CD4-positive, alpha-beta T cell treated with Interleukin-6 at 100 ng/mL for 8 hours (primary cell): ENCODE measurements around the gene DEPP1.

Source experiments
- DNase-seq: peaks from one replicate; pipeline ENCODE4 v3.0.0-alpha.2; 2020; ENCODE audit warnings: mixed read lengths, low spot score

DEPP1 gene

DNA sequence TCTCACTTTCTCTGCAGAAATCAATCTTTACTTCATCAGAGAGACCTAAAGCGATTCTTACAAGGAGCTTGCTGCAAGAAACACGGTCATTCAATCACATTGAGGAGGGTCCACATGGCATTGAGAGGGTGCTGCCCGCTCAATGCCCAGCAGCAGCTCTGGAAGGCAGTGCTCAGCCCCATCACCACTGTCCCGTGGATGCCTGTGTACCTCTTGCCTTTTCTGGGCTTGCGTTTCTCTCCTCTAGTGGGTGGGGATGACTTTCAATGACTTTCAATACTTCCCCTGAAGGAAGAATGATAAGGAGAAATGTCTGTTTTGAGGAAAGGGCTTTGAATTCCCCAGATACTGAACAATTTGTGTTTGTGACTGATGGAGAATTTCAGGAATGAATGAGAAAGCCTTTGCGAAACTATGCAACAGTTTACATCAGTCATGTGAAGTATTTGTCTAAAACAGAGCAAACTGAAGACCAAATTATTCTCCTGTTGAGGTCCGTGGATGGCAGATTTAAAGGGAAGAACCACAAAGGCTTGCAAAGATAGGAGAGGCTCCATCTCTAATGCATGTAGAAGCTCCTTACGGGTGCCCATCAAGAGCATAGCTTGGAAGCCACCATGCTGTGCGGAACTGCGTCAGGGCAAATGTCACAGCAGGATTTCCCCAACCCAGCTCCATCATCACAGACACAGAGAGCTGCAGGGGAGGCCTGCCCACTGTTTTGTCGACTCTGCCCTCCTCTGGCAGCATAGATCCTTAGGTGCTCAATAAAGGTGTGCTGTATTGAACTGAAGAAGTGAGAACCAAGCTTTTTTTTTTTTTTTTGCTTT is 15.5 kb upstream of the DEPP1 start:
- DNase-seq, result no peak

DNA sequence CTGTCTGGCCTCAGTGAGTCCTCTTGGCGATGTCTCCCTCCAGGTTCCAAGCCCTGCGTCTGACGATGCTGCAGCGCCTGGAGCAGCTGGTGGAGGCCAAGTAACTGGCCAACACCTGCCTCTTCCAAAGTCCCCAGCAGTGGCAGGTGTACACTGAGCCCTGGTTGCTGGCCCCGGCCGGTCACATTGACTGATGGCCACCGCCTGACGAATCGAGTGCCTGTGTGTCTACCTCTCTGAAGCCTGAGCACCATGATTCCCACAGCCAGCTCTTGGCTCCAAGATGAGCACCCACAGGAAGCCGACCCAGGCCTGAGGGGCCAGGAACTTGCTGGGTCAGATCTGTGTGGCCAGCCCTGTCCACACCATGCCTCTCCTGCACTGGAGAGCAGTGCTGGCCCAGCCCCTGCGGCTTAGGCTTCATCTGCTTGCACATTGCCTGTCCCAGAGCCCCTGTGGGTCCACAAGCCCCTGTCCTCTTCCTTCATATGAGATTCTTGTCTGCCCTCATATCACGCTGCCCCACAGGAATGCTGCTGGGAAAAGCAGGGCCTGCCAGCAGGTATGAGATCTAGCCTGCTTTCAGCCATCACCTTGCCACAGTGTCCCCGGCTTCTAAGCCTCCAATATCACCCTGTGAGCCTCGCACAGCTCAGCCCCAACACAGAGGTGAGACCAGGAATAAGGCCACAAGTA is 14.8 kb upstream of the DEPP1 start:
- DNase-seq, result no peak

DNA sequence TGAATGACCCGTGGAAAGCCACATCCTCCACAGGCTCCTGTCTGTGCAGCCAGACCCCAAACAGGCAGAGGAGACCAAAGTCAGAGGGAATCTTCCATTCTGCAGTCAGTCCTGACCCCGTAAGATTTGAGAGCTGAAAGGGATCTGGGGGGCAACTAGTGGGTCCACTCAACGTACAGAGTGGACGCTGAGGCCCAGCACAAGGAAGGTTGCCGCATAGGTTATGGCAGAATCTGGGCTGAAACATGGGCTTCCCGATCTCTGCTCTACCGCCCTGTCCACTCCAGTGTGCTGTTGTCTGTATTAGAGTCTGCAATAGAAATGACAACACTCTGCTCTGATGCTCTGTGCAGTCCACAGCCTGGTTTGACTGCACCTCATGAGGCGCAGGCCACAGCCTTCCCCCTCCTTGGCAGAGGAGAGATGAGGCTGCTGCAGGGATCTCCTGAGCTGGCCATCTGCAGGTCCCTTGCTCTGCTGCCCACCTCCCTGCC is 14.2 kb upstream of the DEPP1 start:
- DNase-seq, result no peak

DNA sequence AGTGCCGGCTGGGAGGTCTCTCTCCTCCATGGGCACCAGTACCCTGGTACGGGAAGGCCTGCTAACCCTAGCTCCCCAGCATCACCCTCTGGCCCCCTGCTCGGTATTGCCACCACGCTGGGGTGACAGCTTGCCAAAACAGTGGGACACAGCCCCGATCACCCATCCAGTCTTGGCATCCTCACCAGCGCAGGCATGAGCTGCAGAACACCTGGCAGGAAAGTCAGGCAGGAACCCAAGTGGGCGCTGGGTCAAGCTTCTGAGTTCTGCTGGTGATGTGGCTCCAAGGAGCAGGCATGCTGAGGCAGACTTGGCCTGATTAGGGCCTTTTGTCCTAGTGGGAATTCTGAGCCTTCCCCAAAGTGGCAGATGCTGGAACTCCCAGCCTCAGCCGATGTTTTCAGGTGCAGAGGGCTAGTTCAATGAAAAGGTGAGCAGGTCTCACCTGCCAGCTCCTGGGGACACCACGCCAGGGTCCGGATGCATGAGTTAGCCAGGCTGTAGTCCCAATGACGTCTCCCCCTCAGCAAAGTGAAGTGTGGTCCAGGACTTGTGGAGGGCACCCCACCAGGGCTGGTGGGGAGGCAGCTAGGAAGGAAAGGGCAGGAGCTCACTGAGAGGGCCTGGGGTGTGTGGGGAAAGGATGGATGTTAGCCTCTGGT is 13.6 kb upstream of the DEPP1 start:
- no peak for DNase-seq

DNA sequence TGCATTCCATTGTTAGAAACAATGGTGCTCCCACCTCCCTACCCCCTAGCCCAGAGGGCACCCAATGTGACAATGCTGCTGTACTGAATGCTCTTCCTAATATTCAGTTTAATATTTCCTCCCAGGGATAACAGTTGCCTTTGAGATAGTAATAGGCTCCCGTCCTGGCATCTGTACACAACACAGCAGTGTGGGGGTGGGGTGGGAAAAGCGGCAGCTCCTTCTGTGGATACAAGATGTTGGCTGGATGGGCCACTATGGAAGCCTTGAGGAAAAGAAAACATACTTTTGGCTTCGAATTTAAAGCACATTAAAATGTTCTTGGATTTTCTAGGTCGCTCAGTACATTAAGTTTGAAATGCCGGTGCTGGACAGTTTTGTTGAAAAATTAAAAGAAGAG is 13.0 kb upstream of the DEPP1 start:
- no peak for DNase-seq

DNA sequence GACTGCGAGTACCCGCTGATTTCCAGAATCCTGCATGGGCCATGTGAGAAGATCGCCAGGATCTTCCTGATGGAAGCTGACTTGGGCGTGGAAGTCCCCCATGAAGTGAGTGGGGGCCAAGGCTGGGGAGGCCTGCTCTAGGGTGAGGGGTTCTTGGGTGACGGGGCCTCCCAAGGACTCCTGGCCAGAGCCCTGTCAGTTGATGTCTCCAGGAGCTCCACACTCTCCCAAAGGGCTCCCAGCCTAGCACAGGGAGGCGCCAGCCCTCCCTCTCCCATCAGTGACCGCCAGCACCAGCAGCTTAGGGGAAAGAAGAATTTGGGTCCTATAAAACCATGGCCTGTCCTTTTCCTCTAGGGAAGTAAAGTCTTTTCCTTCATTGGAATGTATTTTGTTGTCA is 12.4 kb upstream of the DEPP1 start:
- no peak for DNase-seq

DNA sequence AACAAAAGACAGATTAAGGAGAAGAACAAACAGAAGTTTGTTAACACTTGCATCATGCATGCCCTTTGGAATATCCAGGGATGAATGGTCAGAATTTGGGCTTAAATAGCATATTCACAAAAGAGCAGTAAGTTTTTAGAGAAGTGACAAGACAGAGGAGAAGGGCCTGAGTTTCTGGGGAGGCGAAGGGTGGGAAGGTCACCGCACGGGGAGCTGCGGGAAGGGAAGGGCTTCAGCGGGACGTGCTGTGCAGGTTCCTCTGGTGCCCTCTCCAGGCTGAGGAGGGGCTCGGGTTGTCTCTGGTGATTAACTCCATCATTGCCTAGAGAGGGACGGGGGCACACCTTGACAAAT is 11.7 kb upstream of the DEPP1 start:
- no peak for DNase-seq

DNA sequence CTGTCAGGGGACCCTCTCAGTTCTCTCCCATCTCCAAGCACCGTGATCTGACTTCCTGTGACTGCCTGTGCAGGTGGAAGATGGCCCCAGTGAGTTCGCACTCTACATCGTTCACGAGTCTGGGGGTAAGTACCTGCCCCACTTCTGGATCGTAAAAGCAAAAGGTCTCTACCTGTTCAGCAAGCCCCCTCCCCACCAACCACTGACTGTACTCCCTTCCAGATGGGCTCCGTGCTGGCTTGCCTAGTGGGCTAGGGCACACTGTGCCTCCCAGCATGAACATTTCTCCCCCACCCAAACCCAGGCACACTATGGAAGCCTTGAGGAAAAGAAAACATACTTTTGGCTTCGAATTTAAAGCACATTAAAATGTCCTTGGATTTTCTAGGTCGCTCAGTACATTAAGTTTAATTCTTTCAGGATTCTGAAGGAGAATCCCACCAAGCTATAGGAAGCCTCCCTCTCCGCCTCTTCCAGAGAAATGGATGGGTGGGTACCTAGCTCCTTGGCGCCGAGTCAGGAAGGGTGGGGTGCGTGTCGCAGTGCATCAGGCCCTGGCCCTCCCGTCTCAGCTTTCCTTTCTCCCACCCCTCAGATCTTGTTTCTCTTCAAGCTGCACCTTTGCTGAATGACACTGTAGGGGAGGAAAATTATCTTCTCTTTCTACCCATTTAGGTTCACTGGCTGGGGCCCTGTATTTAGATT is 11.1 kb upstream of the DEPP1 start:
- no peak for DNase-seq

DNA sequence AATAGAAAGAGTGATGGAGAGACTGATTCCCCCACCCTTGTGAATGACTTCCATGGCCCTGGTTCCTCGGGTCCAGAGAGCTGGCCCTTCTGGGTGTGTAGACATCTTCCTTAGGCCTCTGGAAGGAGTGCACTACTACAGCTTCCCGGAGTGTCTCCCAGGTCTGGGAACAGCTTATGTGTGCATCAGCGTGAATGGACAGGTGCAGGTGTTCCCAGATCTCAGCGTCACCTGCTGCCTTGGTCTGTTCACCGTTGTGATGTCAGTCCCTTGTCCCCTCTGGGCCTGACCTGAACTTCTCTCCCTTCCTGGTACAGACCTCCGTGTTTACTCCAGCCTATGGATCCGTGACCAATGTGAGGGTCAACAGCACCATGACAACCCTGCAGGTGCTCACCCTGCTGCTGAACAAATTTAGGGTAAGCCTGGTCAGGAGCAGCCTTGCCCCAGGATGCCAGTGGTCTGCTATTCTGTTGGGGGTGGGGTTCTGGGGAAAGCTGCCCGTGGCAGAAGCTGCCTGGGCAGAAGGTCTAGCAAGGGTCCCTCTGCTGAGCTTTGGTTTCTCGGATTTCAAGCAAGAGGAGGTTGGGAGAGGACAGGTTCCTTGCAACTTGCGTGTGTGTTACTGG is 10.5 kb upstream of the DEPP1 start:
- DNase-seq, result no peak

DNA sequence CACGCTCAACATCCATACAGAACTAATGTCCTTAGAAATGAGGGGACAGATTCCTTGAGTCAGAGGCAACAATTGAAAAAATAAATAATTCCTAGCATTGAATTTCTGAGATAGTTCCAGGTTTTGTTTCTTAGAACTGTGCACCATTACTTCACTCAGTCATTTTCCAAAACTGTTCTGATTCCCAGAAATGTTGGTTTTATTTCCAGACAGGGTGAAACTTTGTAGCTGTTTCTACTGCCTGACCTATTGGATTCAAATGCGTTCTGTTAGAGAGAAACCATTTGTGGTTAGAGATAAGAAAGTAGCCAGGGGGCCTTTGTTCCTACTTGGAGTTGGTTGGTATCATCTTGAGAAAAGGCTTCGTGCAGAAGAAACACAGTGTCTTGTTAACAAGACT is 8.1 kb upstream of the DEPP1 start:
- no peak for DNase-seq

DNA sequence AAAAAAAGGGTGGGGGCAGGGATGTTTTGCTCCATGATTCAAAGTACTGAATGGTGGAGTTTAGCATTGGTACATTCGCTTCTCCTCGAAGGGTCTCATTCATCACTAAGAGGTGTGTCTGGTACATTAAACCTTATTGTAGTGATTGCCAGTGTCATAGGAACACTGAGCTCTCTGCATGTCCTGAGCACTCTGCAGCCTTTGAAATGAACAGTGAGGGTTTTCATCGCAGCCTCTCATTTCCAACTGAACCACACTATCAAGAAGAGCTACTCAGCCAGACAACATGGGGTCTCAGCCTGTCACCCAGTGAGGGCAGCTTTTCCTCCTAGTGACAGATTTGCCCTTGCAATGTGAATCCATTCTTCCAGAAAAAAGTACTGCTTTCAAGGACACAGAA is 7.6 kb upstream of the DEPP1 start:
- no peak for DNase-seq

DNA sequence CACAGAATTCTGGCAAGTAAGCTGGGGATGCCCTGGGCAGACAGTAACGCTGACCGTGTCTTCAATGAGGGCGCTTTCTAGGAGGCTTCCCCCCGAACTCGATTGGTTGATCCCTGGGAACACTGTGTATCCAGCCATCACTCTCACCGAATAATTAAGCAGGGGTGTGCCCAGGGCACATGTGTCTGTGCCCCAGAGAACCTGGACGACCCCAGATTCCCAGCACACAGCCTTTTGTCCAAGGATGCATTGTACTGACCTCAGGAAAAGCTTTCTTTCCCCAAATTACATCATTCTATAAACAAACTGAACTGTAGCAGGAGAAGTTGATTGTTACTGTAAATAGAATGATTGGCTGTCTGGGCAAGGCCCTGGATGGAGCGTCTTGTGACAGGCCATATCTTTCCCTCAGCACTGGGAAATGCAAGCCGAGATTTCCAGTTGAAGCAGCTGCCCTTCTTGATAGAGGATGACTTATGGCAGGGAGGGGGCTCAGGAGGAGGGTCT is 6.6 kb upstream of the DEPP1 start:
- DNase-seq, result no peak

DNA sequence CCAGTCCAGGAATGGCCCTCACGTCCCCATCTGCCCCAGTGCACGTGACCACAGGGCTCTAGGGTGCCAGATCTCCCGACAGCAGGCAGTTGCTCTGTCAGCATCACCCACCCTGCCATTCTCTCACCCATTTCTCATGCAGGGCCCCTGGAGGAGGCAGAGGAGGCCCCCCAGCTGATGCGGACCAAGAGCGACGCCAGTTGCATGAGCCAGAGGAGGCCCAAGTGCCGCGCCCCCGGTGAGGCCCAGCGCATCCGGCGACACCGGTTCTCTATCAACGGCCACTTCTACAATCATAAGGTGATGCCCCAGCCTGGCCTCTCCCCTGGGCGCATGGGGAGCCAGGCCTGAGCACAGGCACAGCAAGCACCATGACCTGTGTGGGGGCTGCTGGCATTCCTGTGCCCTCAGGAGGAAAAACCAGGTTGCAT is 6.1 kb upstream of the DEPP1 start:
- DNase-seq, result no peak

DNA sequence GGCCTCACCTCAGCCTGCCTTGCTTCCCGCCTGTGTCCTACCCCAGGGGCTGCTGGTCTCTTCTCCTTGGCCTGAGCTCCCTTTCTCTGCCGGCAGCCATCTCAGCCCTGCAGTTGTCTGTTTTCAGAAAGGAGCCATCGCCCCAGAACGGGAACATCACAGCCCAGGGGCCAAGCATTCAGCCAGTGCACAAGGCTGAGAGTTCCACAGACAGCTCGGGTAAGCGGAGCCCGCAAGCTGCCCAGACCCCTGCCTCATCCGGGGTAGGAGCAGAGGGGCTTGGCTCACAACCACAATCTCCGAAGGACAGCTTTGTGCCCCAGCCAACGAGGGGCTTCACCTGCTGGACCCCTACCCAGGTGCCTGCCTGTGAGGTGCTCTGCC is 5.3 kb upstream of the DEPP1 start:
- no peak for DNase-seq

DNA sequence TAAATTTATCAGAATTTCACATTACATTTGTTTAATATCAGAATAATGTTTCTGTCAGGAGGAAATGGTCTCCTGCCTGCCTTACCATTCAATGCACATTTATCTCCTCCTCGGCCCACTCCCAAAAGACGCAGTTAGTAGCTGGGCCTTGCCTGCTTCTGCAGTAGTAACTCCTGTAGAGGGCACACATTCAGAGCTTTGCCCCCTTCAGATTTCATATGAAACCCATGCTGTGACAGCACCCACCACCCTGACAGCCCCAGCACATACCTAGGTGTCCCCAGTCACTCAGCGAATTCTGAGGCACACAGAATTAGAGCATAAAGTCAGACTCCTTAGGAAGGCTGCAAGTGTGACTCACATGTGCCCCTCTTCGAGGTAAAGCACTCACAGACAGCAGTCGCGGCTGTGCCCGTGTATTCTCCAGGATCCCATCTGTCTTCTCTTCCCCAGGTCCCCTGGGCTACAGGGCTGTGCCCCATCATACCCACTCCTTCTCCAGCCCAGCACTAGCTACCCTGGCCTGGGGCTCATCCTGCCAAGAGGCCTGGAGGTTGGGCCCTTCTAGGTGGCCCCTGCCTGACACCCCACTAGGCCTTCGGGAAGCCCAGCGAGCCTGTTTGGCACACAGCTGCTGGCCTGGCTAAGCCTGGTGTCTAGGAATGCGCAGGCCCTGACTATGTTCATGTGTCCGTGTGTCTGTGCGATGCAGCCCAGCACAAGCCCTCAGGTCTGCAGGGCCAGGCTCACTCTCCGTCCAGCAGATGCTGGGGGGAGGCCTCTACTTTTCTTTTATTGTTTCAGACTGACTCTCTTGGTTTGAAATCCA is 4.7 kb upstream of the DEPP1 start:
- DNase-seq, result no peak

DNA sequence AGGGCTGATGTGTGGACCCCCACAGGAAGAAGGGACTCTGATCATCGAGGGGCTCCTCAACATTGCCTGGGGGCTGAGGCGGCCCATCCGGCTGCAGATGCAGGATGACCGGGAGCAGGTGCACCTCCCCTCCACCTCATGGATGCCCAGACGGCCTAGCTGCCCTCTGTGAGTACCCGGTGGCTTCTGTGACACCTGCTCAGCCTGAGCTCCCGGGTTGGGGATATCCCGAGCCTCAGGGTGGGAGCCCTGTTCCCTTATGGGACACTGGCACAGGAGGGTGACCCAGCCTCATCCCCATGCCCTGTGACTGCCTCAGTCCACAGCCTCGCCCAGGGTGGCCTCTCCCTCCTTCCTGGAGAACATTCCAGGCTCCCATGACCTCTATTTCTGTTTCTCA is 3.9 kb upstream of the DEPP1 start:
- DNase-seq, result no peak

DNA sequence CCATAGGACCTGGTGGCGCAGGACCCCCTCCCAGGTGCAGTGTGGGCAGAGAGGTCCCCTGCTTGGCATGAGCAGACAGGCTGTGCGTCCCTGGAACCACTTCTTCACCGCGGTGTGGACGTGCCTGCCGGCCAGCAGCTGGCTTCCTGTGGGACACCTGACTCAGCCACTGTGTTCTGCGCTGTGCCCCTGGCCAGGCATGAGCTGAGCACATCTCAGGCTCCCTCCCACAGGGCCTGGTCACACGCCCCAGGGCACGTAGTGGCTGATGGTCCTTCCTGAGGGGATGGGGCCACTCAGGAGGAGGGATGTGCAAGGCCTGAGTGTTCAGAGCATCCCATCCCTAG is 3.5 kb upstream of the DEPP1 start:
- no peak for DNase-seq

DNA sequence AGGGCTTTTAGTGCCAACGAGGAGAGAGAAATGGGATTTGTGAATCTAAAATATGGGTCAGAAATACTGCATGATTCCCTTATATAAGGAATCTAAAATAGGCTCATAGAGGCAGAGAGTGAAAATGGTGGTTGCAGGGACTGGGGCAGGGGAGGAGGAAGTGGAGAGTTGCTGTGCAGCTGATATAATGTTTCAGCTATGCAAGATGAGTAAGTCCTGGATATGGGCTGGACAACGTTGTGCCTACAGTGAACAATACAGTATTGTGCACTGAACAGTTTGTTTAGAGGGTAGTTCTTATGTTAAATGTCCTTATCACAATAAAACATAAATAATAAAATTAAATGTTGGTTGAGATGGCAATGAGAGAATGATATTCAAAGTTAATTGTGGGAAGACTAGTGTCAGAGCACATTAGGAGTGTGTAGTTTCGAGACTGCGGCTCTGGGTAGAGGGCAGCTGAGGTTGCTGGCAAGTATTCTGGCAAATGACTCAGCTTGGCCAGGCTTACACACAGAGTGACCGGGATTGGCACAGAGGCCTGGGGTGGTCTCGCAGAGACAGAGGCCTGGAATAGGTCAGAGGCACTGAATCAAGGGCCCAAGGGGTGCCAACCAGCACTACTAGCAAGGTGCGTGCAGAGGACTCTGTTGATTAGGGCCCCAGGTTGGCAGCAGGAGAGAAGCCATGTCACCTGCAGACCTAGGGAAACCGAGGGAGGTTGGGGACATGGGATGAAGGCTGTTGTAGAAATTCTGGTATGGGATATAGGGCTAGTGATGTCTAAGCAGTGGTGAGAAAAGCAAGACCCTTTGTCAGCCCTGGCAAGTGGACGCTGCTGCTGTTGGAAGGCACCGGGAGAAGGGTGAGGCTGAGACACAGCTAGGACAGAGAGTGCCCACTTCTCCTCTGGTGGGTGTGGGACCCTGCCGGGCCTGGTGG is 2.8 kb upstream of the DEPP1 start:
- no peak for DNase-seq

DNA sequence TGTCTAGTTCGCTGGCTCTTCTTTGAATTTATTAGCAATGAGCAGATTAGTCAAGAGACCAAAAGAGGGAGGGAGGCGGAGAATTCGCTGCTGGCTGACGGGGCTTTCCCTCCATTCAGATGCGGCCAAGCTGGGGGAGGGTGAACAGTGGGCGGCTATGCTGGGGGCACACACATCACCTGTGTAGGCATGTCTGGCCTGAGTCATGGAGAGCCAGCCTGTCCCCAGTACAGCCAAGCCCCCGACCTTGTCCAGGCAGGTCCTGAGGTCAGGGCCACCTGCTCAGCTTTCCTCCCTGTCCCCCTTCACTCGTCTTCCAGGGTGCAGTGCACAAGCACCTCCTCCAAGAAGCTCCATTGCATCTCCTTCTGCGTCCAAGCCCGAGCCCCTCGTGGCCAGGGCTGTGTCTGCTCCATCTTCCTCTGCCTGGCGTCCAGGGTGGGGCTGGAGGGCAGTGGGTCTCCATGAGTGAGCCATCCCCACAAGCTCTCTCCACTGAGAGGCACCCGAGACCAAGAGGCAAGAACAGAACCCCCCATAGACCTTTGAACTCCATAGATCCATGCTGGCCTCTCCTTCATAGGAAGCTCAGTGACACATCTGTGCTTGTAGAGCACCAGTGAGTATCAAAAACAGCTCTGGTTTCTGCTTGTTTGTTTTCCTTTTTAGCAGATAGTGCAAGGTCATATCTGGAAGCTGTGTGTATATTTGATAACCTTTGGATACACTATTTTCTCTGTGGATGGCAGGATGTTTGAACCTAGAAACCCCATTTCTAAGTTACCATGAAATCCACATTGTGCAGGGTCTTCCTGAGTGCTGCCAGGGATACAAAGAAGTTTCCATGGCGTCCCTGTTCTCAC is 1.9 kb upstream of the DEPP1 start:
- no peak for DNase-seq
